HTR-8/SVneo (cell line): Measurements from ENCODE around the gene SSBP3.
"Not testable (repeated sequence)": the region's sequence is repeated elsewhere in the genome, so short reads cannot be mapped to it uniquely, and the experiment has no call there.

Experiments
- DNase-seq: peaks from one replicate; pipeline ENCODE4 v3.0.0; 2011; ENCODE audit warnings: low spot score, mixed read lengths; ENCODE audit not compliant: insufficient read length
- FAIRE-seq: peaks from 2 replicates; lab custom pipeline; 2011; peaks lifted over from hg19 to GRCh38; lab: Jason Lieb, UNC

SSBP3 gene

DNA sequence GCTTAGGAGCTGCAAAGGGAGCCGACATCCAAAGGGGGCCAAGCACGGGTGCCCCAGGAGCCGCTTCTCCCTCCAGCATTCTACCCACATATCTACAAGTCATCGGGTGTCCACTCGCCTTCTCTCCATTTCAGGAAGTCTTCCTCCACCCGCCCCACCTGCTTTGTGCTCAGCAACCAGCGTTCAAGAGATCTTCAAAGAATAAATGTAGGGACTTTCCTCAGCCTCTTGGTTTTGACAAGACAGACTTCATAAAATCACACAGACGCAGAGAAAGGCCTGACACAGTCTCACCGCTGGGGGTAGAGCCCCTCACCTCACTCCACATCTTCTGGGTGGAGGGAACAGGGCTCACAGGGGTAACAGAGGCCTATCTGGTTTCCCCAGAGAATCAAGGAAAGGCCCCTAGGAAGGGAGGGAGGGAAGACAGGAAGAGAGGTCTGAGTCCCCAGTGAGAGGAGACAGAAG, 49.5 kb downstream of the SSBP3 start:
- DNase-seq (no peak), FAIRE-seq (no peak)

GRCh38 chr1:54355931-54356679, 50.1 kb downstream of the SSBP3 start:
- DNase-seq (no peak), FAIRE-seq (no peak)

- DNase-seq: no peak
- FAIRE-seq: no peak
These were observed 51.3 kb downstream of the SSBP3 start for GRCh38 chr1:54354899-54355298.

- no peak for FAIRE-seq
- DNase-seq: no peak
These were observed 52.2 kb downstream of the SSBP3 start for GRCh38 chr1:54353959-54354358.

DNA sequence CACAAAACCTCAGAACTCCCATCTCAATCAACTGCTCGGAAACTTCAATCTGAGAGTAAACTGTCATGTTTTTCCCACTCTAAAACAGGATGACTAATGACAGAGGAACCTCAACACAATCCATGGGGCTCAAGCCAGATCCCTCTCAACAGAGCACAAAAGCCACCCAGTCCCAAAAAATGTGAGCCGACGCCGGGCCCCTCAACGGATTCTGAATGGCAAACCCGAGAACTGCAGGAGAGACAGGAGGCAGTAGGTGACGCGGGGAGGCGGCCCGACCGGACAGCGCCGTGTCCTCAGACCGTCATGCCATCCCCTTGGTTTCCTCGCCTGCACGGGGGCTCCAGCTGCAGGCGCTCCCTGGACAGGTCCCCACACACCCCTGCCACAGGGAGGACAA, 53.4 kb downstream of the SSBP3 start:
- FAIRE-seq: no peak
- no peak for DNase-seq

DNA sequence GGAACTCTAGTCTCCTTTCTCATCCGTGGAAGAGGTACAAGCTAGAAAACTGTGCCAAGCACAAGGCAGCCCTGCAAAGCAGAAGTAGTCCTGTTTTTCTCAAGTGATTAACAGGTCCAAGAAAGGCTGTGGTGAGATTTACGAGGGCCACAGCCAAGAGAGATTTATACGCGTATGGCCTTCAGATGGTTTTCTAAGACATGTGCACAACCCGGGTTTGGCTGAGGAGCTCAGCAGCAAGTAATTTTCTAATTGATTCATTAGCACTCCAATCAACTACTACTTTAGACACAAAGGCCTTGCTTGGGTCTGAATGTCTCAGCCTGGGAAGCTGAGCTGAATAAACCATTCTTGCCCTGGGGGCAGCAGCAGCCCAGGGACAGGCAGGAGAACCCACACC, 55.8 kb downstream of the SSBP3 start:
- FAIRE-seq (no peak), DNase-seq (no peak)

- DNase-seq: no peak
- FAIRE-seq: no peak
These were observed 57.5 kb downstream of the SSBP3 start for GRCh38 chr1:54348700-54349021.

- FAIRE-seq (no peak), DNase-seq (no peak)
These were observed 58.1 kb downstream of the SSBP3 start for GRCh38 chr1:54347955-54348699.

- FAIRE-seq (no peak), DNase-seq (no peak)
These were observed 58.8 kb downstream of the SSBP3 start for GRCh38 chr1:54347261-54347954.

DNA sequence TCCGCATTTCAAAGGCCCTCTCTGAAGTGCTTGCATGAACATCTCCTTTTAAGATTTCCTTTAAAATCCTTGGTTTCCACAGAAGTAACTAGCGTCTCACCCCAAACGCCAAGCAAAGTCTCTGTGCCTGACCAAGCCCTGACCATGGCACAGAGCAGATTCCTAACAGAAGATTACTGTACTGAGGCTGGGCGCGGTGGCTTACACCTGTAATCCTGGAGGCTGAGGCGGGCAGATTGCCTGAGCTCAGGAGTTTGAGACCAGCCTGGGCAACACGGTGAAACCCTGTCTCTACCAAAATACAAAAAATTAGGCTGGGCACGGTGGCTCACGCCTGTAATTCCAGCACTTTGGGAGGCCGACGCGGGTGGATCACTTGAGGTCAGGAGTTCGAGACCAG, 60.6 kb downstream of the SSBP3 start:
- FAIRE-seq, DNase-seq: not testable (repeated sequence)

GRCh38 chr1:54345116-54345515, 61.1 kb downstream of the SSBP3 start:
- no peak for FAIRE-seq
- DNase-seq: no peak

- FAIRE-seq (no peak), DNase-seq (no peak)
These were observed 63.2 kb downstream of the SSBP3 start for GRCh38 chr1:54342742-54343687.

- DNase-seq (no peak), FAIRE-seq (no peak)
These were observed 63.9 kb downstream of the SSBP3 start for GRCh38 chr1:54342288-54342687.

DNA sequence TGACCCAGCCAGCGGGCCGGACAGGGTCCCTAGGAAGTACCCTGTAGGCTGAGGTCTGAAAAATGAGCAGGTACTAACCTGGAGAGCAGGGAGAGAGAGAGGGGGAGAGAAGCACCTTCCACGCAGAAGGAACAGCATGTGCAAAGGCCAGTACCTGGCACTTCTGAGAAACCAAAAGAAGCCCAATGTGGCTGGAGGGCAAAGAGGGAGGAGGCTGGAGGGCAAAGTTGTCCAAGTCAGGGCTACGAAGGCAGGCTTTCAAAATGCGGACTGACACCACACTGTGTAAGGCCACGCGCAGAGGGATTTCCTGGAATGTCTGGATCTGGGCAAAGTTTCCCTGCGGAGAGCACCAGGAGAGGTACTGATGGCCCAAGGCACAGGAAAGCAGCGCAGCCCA, 64.4 kb downstream of the SSBP3 start:
- DNase-seq (no peak), FAIRE-seq (no peak)

DNA sequence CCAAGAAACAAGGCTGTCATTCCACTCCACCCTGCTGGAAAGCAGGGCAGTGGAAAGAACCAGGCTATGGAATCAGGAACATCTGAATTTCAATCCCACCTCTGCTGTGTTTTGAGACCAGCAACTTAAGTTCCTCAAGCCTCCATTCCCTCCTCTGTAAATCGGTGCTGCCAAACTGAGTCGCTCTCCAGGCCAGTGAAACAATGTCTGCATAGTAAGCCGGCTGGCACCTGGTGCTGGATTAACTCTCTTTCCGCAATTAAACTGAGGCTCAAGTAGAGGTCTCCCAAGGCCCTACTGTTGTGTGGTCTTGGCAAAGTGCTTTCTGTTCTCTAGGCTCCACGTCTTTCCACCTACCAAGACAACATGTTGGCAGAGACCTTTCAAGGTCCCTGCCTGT, 65.3 kb downstream of the SSBP3 start:
- no peak for DNase-seq
- no peak for FAIRE-seq

- FAIRE-seq: no peak
- no peak for DNase-seq
These were observed 65.8 kb downstream of the SSBP3 start for GRCh38 chr1:54340434-54340833.

GRCh38 chr1:54339126-54339525, 67.1 kb downstream of the SSBP3 start:
- FAIRE-seq: no peak
- no peak for DNase-seq

DNA sequence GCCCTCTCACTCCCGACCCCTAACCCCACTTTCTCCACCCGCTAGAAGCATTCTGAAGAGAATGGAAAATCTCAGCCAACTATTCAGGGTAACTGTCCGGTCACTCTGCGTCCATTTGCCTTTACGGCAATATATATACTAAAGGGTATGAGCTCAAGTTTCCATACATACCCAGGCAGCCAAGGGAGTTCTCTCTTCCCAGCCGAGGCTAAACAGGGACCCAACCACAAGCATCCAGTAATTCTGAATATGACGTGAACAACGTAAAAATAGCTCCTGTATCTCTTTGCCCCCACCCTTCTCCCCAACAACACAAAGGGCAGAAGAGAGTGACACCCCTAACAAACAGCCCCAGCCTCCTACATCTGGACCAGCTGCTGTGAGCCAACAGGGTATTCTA, 67.7 kb downstream of the SSBP3 start:
- no peak for DNase-seq
- FAIRE-seq: no peak

GRCh38 chr1:54337928-54338327, 68.3 kb downstream of the SSBP3 start:
- FAIRE-seq (no peak), DNase-seq (no peak)

GRCh38 chr1:54337034-54337433, 69.2 kb downstream of the SSBP3 start:
- DNase-seq (no peak), FAIRE-seq (no peak)
